ENCODE data around the gene TRIP12.
A peak's percentile ranks its signal among the peaks of the same experiment; 100 is the strongest.

TRIP12 gene

GRCh38 chr2:229873123-229873581 lies 48.7 kb downstream of the TRIP12 start:
- Histone ChIP-seq H3K9me3 (replicated peaks in 1 of 11) (no peaks in the 10 kb centered on the region), H3K36me3 (peaks cover 79 to 100% (median 97%) of the 10 kb centered on the region in 11 experiments), H3K4me3 (no peak overlapping the region), H3K9ac (no peak overlapping the region), H4K20me1 (peaks cover 40 to 100% (median 98%) of the 10 kb centered on the region in 11 experiments; a peak in 21 of 22 replicates), H3K27me3 (no peaks in the 10 kb centered on the region), H3K27ac (no peak overlapping the region), H3K4me2 (peak overlapping the region in 2 of 11 experiments; percentile 15 to 50; a peak in 1 of 22 replicates), H3K4me1 (peaks cover 0 to 19% (median 9%) of the 10 kb centered on the region in 10 experiments; a peak in 10 of 20 replicates)
- TF ChIP-seq Cebpa-rat (IDR thresholded peaks at IDR 0.05): no peak

- Histone ChIP-seq H4K20me1 (peaks cover 58 to 100% (median 98%) of the 10 kb centered on the region in 11 experiments), H3K9ac (no peak overlapping the region), H3K9me3 (replicated peaks in 1 of 11) (no peaks in the 10 kb centered on the region), H3K27me3 (no peaks in the 10 kb centered on the region), H3K27ac (no peak overlapping the region), H3K4me1 (peaks cover 0 to 25% (median 9%) of the 10 kb centered on the region in 10 experiments; a peak in 10 of 20 replicates), H3K36me3 (peaks cover 70 to 100% (median 89%) of the 10 kb centered on the region in 11 experiments), H3K4me2 (no peak overlapping the region), H3K4me3 (no peak overlapping the region)
- no peak for TF ChIP-seq Cebpa-rat (IDR thresholded peaks at IDR 0.05)
Measured at GRCh38 chr2:229870903-229871656, 50.7 kb downstream of the TRIP12 start.

DNA sequence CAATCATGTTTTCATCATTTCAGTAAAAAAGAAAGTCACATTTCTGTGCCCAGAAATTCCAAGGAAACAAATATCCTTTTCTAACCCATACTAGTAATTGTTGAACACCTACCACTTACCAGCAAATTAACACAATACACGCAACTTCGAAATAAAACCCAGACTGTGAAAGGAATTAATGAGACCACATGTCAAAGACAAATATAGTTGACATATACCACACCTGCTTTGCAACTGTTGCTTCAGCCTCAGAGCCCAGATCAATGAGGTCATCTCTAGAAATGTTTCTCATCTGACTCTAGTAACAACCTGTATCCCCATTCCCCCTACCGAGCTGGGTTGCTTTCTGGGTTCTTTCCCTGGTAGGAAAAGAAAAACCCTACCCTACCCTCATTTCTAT lies 52.6 kb downstream of the TRIP12 start:
- Histone ChIP-seq H3K36me3 (peaks cover 59 to 97% (median 80%) of the 10 kb centered on the region in 11 experiments), H3K4me3 (no peak overlapping the region), H3K4me1 (peaks cover 0 to 36% (median 9%) of the 10 kb centered on the region in 10 experiments; a peak in 10 of 20 replicates), H3K4me2 (no peak overlapping the region), H4K20me1 (peaks cover 63 to 100% (median 98%) of the 10 kb centered on the region in 11 experiments), H3K9ac (no peak overlapping the region), H3K27me3 (no peaks in the 10 kb centered on the region), H3K27ac (no peak overlapping the region), H3K9me3 (replicated peaks in 1 of 11) (no peaks in the 10 kb centered on the region)
- TF ChIP-seq Cebpa-rat (IDR thresholded peaks at IDR 0.05): no peak

- H3K36me3 ChIP-seq: peaks cover 55 to 97% (median 80%) of the 10 kb centered on the region in 11 experiments
- peaks cover 0 to 36% (median 9%) of the 10 kb centered on the region in 10 experiments; a peak in 9 of 20 replicates for H3K4me1 ChIP-seq
- no peak overlapping the region for H3K4me3 ChIP-seq
- no peak overlapping the region for H3K27ac ChIP-seq
- no peak for TF ChIP-seq Cebpa-rat (IDR thresholded peaks at IDR 0.05)
- no peak overlapping the region for H3K4me2 ChIP-seq
- no peak overlapping the region for H3K9ac ChIP-seq
- H3K9me3 ChIP-seq (replicated peaks in 1 of 11): no peaks in the 10 kb centered on the region
- H4K20me1 ChIP-seq: peaks cover 63 to 100% (median 98%) of the 10 kb centered on the region in 11 experiments
- H3K27me3 ChIP-seq: no peaks in the 10 kb centered on the region
Measured at GRCh38 chr2:229868794-229869193, 53.0 kb downstream of the TRIP12 start.

DNA sequence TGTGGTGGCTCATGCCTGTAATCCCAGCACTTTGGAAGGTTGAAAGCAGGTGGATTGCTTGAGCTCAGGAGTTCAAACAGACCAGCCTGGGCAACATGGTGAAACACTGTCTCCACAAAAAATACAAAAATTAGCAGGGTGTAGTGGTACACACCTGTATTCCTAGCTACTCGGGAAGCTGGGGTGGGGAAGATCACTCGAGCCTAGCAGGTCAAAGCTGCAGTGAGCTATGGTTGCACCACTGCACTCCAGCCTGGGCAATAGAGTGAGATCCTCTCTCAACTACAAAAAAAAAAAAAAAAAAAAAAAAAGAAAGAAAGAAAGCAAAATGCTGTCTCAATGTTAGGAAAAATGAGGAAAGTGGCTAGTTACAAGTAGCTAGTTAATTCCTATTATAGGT lies 56.8 kb downstream of the TRIP12 start:
- H3K4me2 ChIP-seq: peak overlapping the region in 2 of 11 experiments; percentile 39 to 41; a peak in 2 of 22 replicates
- H3K27ac ChIP-seq: no peak overlapping the region
- TF ChIP-seq Cebpa-rat (IDR thresholded peaks at IDR 0.05): no peak
- H3K9ac ChIP-seq: no peak overlapping the region
- H3K27me3 ChIP-seq: no peaks in the 10 kb centered on the region
- peaks cover 0 to 31% (median 0%) of the 10 kb centered on the region in 10 experiments; a peak in 4 of 20 replicates for H3K4me1 ChIP-seq
- H3K4me3 ChIP-seq: no peak overlapping the region
- no peaks in the 10 kb centered on the region for H3K9me3 ChIP-seq (replicated peaks in 1 of 11)
- peaks cover 85 to 100% (median 99%) of the 10 kb centered on the region in 11 experiments for H4K20me1 ChIP-seq
- peaks cover 43 to 83% (median 62%) of the 10 kb centered on the region in 11 experiments for H3K36me3 ChIP-seq

DNA sequence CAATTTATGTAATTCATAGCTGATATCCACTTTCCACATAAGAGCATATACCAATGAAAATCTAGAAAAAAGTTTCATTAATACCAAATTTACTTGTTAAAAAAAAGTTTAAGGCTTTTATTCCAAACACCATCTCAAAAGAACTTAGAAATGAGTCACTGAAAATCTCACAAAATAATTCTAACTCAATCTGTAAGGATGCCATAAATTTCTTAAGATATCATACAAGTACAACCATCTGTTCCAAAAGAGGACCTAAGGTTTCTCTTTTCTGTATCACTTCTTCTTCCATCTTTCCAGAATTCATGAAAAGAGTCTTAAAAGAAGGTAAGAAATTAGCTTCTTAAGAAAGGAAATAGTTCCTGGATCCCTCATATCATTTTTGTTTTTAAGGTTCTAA lies 60.4 kb downstream of the TRIP12 start:
- Histone ChIP-seq H4K20me1 (peaks cover 67 to 100% (median 98%) of the 10 kb centered on the region in 11 experiments), H3K9me3 (replicated peaks in 1 of 11) (no peaks in the 10 kb centered on the region), H3K9ac (no peak overlapping the region), H3K36me3 (peaks cover 49 to 80% (median 63%) of the 10 kb centered on the region in 11 experiments), H3K27me3 (no peaks in the 10 kb centered on the region), H3K4me3 (no peak overlapping the region), H3K27ac (no peak overlapping the region), H3K4me1 (peaks cover 0 to 34% (median 0%) of the 10 kb centered on the region in 10 experiments; a peak in 6 of 20 replicates), H3K4me2 (no peak overlapping the region)
- no peak for TF ChIP-seq Cebpa-rat (IDR thresholded peaks at IDR 0.05)

- Histone ChIP-seq H3K4me3 (no peak overlapping the region), H3K4me1 (peaks cover 0 to 45% (median 0%) of the 10 kb centered on the region in 10 experiments; a peak in 6 of 20 replicates), H4K20me1 (peaks cover 59 to 100% (median 98%) of the 10 kb centered on the region in 11 experiments), H3K9ac (no peak overlapping the region), H3K4me2 (no peak overlapping the region), H3K27me3 (no peaks in the 10 kb centered on the region), H3K9me3 (replicated peaks in 1 of 11) (peaks cover 0 to 3% (median 0%) of the 10 kb centered on the region in 11 experiments; a peak in 1 of 22 replicates), H3K36me3 (peaks cover 57 to 82% (median 68%) of the 10 kb centered on the region in 11 experiments), H3K27ac (no peak overlapping the region)
- TF ChIP-seq Cebpa-rat (IDR thresholded peaks at IDR 0.05): no peak
Measured at GRCh38 chr2:229860334-229860733, 61.5 kb downstream of the TRIP12 start.

GRCh38 chr2:229858351-229858750 lies 63.5 kb downstream of the TRIP12 start:
- Histone ChIP-seq H3K27me3 (no peaks in the 10 kb centered on the region), H3K9ac (no peak overlapping the region), H3K27ac (no peak overlapping the region), H3K36me3 (peaks cover 71 to 87% (median 76%) of the 10 kb centered on the region in 11 experiments), H4K20me1 (peaks cover 40 to 100% (median 97%) of the 10 kb centered on the region in 11 experiments), H3K4me1 (peaks cover 0 to 30% (median 0%) of the 10 kb centered on the region in 10 experiments; a peak in 6 of 20 replicates), H3K4me2 (no peak overlapping the region), H3K9me3 (replicated peaks in 1 of 11) (peaks cover 0 to 3% (median 0%) of the 10 kb centered on the region in 11 experiments; a peak in 1 of 22 replicates), H3K4me3 (no peak overlapping the region)
- no peak for TF ChIP-seq Cebpa-rat (IDR thresholded peaks at IDR 0.05)

DNA sequence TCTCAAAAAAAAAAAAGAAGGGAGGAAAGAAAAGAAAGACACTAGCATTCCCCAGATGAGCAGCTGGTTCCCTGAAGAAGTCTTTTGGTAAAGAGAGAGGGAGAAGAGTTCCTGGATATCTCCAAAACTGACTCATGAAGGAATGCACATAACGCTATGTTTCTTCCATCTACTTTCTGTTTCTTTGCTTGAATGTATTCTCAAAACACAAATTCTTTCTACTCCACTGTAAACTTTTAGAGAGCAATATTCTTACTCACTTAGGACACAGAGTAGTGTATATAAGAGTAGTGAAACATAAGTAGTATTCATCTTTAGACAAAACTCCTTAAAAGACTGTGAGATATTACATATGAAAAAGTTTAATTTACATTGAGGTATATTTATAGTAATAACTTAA lies 64.2 kb downstream of the TRIP12 start:
- Histone ChIP-seq H3K4me3 (no peak overlapping the region), H3K9ac (no peak overlapping the region), H3K36me3 (peaks cover 68 to 85% (median 76%) of the 10 kb centered on the region in 11 experiments), H3K9me3 (replicated peaks in 1 of 11) (peaks cover 0 to 3% (median 0%) of the 10 kb centered on the region in 11 experiments; a peak in 1 of 22 replicates), H3K4me2 (no peak overlapping the region), H3K4me1 (peaks cover 0 to 37% (median 1%) of the 10 kb centered on the region in 10 experiments; a peak in 9 of 20 replicates), H3K27ac (no peak overlapping the region), H4K20me1 (peaks cover 34 to 100% (median 97%) of the 10 kb centered on the region in 11 experiments), H3K27me3 (no peaks in the 10 kb centered on the region)
- no peak for TF ChIP-seq Cebpa-rat (IDR thresholded peaks at IDR 0.05)
